Measurements from ENCODE around the gene AGBL1. TPM values are rescaled to one million over a fixed set of nuclear protein-coding genes. Genes with fewer than 3 reads are reported as not detected.

The AGBL1 gene
- total RNA-seq, 1 donor from 2014 or later, result 0.76 TPM

GRCh38 chr15:86383611-86384010, 303.9 kb downstream of the AGBL1 start:
- no peak for DNase-seq
- H3K4me1 Mint-ChIP-seq (ENCODE audit: low read depth, unreplicated experiment), result peaks cover 7% of the 10 kb centered on the region
- TF ChIP-seq CTCF (IDR thresholded peaks at IDR 0.05; ENCODE audit: partially characterized antibody, unreplicated experiment), result no peak
- no peak overlapping the region for H3K27ac Mint-ChIP-seq (ENCODE audit: unreplicated experiment)
- H3K9me3 Mint-ChIP-seq (ENCODE audit: unreplicated experiment), result peaks cover 3% of the 10 kb centered on the region
- H3K4me3 Mint-ChIP-seq (ENCODE audit: unreplicated experiment), result no peak overlapping the region
- no peaks in the 10 kb centered on the region for H3K36me3 Mint-ChIP-seq (ENCODE audit: unreplicated experiment)
- peaks cover 3% of the 10 kb centered on the region for H3K27me3 Mint-ChIP-seq (ENCODE audit: unreplicated experiment)

- H3K27ac Mint-ChIP-seq (ENCODE audit: unreplicated experiment), result peak overlapping the region; percentile 48
- no peaks in the 10 kb centered on the region for H3K36me3 Mint-ChIP-seq (ENCODE audit: unreplicated experiment)
- H3K4me3 Mint-ChIP-seq (ENCODE audit: unreplicated experiment), result peak overlapping the region; percentile 16
- DNase-seq, result peak; percentile 30
- H3K9me3 Mint-ChIP-seq (ENCODE audit: unreplicated experiment), result peaks cover 3% of the 10 kb centered on the region
- no peak for TF ChIP-seq CTCF (IDR thresholded peaks at IDR 0.05; ENCODE audit: partially characterized antibody, unreplicated experiment)
- peaks cover 3% of the 10 kb centered on the region for H3K27me3 Mint-ChIP-seq (ENCODE audit: unreplicated experiment)
- H3K4me1 Mint-ChIP-seq (ENCODE audit: low read depth, unreplicated experiment), result peaks cover 7% of the 10 kb centered on the region
Measured at GRCh38 chr15:86384186-86384585, 304.5 kb downstream of the AGBL1 start.

GRCh38 chr15:86392296-86392695, 312.6 kb downstream of the AGBL1 start:
- Mint-ChIP-seq H3K9me3 (ENCODE audit: unreplicated experiment) (no peaks in the 10 kb centered on the region), H3K4me3 (ENCODE audit: unreplicated experiment) (no peak overlapping the region), H3K27ac (ENCODE audit: unreplicated experiment) (no peak overlapping the region), H3K27me3 (ENCODE audit: unreplicated experiment) (no peaks in the 10 kb centered on the region), H3K36me3 (ENCODE audit: unreplicated experiment) (no peaks in the 10 kb centered on the region), H3K4me1 (ENCODE audit: low read depth, unreplicated experiment) (no peaks in the 10 kb centered on the region)
- no peak for DNase-seq
- TF ChIP-seq CTCF (IDR thresholded peaks at IDR 0.05; ENCODE audit: partially characterized antibody, unreplicated experiment), result no peak

GRCh38 chr15:86392874-86393273, 313.2 kb downstream of the AGBL1 start:
- H3K27ac Mint-ChIP-seq (ENCODE audit: unreplicated experiment), result no peak overlapping the region
- TF ChIP-seq CTCF (IDR thresholded peaks at IDR 0.05; ENCODE audit: partially characterized antibody, unreplicated experiment), result no peak
- DNase-seq, result no peak
- H3K36me3 Mint-ChIP-seq (ENCODE audit: unreplicated experiment), result no peaks in the 10 kb centered on the region
- H3K27me3 Mint-ChIP-seq (ENCODE audit: unreplicated experiment), result no peaks in the 10 kb centered on the region
- H3K4me1 Mint-ChIP-seq (ENCODE audit: low read depth, unreplicated experiment), result no peaks in the 10 kb centered on the region
- H3K4me3 Mint-ChIP-seq (ENCODE audit: unreplicated experiment), result no peak overlapping the region
- no peaks in the 10 kb centered on the region for H3K9me3 Mint-ChIP-seq (ENCODE audit: unreplicated experiment)

- Mint-ChIP-seq H3K4me3 (ENCODE audit: unreplicated experiment) (no peak overlapping the region), H3K27ac (ENCODE audit: unreplicated experiment) (no peak overlapping the region), H3K4me1 (ENCODE audit: low read depth, unreplicated experiment) (no peaks in the 10 kb centered on the region), H3K27me3 (ENCODE audit: unreplicated experiment) (no peaks in the 10 kb centered on the region), H3K36me3 (ENCODE audit: unreplicated experiment) (no peaks in the 10 kb centered on the region), H3K9me3 (ENCODE audit: unreplicated experiment) (peaks cover 2% of the 10 kb centered on the region)
- DNase-seq, result no peak
- no peak for TF ChIP-seq CTCF (IDR thresholded peaks at IDR 0.05; ENCODE audit: partially characterized antibody, unreplicated experiment)
Measured at GRCh38 chr15:86394866-86395265, 315.2 kb downstream of the AGBL1 start.
